GM19463 (cell line): Measurements from ENCODE around the gene WAS.
A peak's percentile ranks its signal among the peaks of the same experiment; 100 is the strongest.
"Not testable (repeated sequence)": the region's sequence is repeated elsewhere in the genome, so short reads cannot be mapped to it uniquely, and the experiment has no call there.

Experiments
- ATAC-seq: cut with Tn5 transposase; IDR thresholded peaks from one replicate; pipeline ENCODE4 v1.9.1; 2021; ENCODE audit warnings: mild to moderate bottlenecking, moderate library complexity; ENCODE audit not compliant: unreplicated experiment

Gene WAS

DNA sequence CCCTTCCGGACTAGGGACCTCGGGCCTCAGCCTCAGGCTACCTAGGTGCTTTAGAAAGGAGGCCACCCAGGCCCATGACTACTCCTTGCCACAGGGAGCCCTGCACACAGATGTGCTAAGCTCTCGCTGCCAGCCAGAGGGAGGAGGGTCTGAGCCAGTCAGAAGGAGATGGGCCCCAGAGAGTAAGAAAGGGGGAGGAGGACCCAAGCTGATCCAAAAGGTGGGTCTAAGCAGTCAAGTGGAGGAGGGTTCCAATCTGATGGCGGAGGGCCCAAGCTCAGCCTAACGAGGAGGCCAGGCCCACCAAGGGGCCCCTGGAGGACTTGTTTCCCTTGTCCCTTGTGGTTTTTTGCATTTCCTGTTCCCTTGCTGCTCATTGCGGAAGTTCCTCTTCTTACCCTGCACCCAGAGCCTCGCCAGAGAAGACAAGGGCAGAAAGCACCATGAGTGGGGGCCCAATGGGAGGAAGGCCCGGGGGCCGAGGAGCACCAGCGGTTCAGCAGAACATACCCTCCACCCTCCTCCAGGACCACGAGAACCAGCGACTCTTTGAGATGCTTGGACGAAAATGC lies at the start of gene WAS:
Gene WAS, plus strand, starts transcription at position 389 of the 572 bp plus-strand sequence. Its CDS starts 55 bp downstream, at position 444.
- peak; percentile 89 for ATAC-seq

GRCh38 chrX:48636301-48636700 lies 47.3 kb upstream of the WAS start:
- no peak for ATAC-seq

DNA sequence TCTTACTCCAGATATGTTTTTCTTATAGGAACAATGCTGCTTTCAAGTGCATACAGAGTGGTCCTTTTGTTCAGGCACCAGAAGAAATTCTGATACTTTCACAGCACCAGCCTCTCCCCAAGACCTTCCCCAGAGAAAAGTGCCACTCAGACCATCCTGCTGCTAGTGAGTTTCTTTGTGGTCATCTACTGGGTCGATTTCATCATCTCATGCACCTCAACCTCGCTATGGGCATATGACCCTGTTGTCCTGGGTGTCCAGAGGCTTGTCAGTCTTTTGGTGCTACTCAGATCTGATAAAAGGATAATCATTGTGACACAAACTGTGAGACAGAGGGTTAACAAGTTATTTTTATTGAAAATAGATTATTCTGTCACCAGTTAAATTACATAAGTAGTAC lies 46.8 kb upstream of the WAS start:
- no peak for ATAC-seq

GRCh38 chrX:48645669-48646068 lies 37.9 kb upstream of the WAS start:
- ATAC-seq: no peak

GRCh38 chrX:48648336-48648751 lies 35.3 kb upstream of the WAS start:
- ATAC-seq: no peak

DNA sequence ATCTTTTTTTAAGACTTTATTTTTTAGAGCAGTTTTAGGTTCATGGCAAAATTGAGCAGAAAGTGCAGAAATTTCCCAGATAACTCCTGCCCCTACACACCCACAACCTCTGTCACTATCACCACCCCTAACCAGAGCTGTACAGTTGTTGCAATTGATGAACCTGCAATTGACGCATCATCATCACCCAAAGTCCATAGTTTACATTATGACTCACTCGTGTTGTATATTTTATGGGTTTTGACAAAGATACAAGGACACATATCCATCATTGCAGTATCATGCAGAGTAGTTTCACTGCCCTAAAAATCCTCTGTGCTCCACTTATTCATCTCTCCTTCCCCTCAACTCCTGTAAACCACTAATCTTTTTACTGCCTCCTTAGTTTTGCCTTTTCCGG lies 34.5 kb upstream of the WAS start:
- ATAC-seq: no peak

DNA sequence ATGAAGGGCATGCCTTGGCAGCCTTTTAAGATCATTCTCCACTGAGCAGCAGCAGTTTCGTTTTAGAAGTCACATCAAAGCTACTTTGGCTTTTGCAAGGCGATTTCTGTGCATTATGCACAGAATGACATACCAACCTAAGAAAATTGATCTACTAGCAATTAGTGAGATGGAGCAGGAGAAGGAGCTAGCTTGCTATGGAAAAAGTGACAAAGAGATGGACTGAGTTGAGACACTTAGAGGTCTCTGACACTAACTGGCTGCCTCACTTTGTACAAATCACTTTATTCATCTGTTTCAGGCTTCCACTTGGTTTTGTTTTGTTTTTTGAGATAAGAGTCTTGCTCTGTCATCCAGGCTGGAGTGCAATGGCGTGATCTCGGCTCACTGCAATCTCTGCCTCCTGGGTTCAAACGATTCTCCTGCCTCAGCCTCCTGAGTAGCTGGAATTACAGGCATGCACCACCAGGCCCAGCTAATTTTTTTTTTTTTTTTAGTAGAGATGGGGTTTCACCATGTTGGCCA lies 31.5 kb upstream of the WAS start:
- not testable (repeated sequence) for ATAC-seq

DNA sequence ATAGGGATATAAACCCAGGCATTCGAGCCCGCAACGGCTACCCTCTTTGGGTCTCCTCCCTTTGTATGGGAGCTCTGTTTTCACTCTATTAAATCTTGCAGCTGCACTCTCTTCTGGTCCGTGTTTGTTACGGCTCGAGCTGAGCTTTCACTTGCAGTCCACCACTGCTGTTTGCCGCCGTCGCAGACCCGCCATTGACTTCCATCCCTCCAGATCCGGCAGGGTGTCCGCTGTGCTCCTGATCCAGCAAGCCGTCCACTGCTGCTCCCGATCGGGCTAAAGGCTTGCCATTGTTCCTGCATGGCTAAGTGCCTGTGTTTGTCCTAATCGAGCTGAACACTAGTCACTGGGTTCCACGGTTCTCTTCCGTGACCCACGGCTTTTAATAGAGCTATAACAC lies 28.9 kb upstream of the WAS start:
- ATAC-seq: not testable (repeated sequence)

DNA sequence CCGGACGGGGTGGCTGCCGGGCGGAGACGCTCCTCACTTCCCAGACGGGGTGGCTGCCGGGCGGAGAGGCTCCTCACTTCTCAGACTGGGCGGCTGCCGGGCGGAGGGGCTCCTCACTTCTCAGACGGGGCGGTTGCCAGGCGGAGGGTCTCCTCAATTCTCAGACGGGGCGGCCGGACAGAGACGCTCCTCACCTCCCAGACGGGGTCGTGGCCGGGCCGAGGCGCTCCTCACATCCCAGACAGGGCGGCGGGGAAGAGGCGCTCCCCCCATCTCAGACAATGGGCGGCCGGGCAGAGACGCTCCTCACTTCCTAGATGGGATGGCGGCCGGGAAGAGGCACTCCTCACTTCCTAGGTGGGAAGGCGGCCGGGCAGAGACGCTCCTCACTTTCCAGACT lies 23.9 kb upstream of the WAS start:
- ATAC-seq: not testable (repeated sequence)

DNA sequence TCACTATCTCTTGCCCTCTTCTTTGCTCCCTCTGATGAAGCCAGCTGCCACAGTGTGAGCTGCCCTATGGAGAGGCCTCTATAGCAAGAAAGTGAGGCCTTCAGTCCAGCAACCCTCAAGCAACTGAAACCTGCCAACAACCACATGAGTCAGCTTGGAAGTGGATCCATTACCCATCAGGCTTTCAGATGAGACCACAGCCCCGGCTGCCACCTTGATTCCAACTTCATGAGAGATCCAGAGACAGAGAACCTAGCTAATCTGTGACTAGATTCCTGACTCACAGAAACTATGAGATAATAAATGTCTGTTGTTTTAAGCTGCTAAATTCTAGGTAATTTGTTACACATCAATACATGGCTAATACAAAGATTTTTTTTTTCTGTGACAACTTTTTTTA lies 20.4 kb upstream of the WAS start:
- ATAC-seq: no peak

GRCh38 chrX:48664156-48664555 lies 19.4 kb upstream of the WAS start:
- ATAC-seq: no peak

- no peak for ATAC-seq
Observed at GRCh38 chrX:48665991-48666390, 17.6 kb upstream of the WAS start.

DNA sequence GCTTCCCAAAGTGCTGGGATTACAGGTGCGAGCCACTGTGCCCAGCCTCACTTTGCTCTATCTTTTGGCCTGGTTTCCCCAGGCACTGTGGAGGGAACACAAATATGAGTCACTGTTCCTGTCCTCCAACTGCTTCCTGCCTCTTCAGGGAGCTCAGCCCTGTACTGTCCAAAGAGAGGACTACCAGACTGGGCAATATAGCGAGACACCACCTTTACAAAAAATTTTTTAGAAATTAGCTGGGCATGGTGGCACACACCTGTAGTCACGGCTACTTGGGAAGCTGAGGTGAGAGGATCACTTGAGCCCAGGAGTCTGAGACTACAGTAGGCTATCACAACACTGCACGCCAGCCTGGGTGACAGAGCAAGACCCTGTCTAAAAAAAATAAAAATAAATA lies 16.9 kb upstream of the WAS start:
- no peak for ATAC-seq

GRCh38 chrX:48667509-48667908 lies 16.1 kb upstream of the WAS start:
- no peak for ATAC-seq

DNA sequence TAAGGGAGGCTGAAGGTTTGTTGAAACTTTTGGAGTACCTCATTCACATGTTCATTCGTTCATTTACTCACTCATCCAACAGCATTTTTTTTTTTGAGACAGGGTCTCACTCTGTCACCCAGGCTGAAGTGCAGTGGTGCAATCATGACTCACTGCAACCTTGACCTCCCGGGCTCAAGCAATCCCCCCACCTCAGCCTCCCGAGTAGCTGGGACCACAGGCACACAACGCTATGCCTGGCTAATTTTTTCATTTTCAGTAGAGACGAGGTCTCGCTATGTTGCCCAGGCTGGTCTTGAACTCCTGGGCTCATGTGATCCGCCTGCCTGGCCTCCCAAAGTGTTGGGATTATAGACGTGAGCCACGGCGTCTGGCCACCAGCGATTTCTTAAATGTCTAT lies 15.4 kb upstream of the WAS start:
- not testable (repeated sequence) for ATAC-seq

GRCh38 chrX:48676106-48676892 lies 7.3 kb upstream of the WAS start:
- ATAC-seq: peak; percentile 91

- no peak for ATAC-seq
Observed at GRCh38 chrX:48676893-48677270, 6.7 kb upstream of the WAS start.

GRCh38 chrX:48677516-48677915 lies 6.1 kb upstream of the WAS start:
- ATAC-seq: no peak

DNA sequence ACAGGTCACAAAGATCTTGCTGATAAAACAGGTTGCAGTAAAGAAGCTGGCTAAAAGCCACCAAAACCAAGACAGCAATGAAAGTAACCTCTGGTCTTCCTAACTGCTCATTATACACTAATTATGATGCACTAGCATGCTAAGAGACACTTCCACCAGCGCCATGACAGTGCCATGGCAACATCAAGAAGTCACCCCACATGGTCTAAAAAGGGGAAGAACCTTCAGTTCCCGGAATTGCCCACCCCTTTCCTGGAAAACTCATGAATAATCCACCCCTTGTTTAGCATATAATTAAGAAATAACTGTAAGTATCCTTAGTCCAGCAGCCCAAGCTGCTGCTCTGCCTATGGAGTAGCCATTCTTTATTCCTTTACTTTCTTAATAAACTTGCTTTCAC lies 3.1 kb upstream of the WAS start:
- not testable (repeated sequence) for ATAC-seq

GRCh38 chrX:48680925-48681324 lies 2.7 kb upstream of the WAS start:
- not testable (repeated sequence) for ATAC-seq

- no peak for ATAC-seq
Observed at GRCh38 chrX:48681539-48682183, 1.9 kb upstream of the WAS start.

- not testable (repeated sequence) for ATAC-seq
Observed at GRCh38 chrX:48682795-48683194, 804 bp upstream of the WAS start.
